G401 (cell line): ENCODE results near the gene DIAPH1. TPM values are rescaled to one million over a fixed set of nuclear protein-coding genes. Genes with fewer than 3 reads are reported as not detected.

Experiments
- DNase-seq: peaks from one replicate; pipeline ENCODE4 v3.0.0-alpha.2; 2015; ENCODE audit warnings: low spot score
- in situ Hi-C: cut with HindIII; loops from 2 replicates; pipeline ENCODE4 v1.10.0; 2016; ENCODE audit warnings: low sequenced_read_pairs, mixed read lengths
- total RNA-seq: library from RNA; depleted of rRNA; stranded (reverse); fragments of >200 nt; shearing (Covaris generic); gene quantifications from 2 replicates; pipeline ENCODE4 v1.2.3, GENCODE V29; 2014

The DIAPH1 gene
- total RNA-seq, 1 experiment from 2014 or later = 23.5 TPM

DNA sequence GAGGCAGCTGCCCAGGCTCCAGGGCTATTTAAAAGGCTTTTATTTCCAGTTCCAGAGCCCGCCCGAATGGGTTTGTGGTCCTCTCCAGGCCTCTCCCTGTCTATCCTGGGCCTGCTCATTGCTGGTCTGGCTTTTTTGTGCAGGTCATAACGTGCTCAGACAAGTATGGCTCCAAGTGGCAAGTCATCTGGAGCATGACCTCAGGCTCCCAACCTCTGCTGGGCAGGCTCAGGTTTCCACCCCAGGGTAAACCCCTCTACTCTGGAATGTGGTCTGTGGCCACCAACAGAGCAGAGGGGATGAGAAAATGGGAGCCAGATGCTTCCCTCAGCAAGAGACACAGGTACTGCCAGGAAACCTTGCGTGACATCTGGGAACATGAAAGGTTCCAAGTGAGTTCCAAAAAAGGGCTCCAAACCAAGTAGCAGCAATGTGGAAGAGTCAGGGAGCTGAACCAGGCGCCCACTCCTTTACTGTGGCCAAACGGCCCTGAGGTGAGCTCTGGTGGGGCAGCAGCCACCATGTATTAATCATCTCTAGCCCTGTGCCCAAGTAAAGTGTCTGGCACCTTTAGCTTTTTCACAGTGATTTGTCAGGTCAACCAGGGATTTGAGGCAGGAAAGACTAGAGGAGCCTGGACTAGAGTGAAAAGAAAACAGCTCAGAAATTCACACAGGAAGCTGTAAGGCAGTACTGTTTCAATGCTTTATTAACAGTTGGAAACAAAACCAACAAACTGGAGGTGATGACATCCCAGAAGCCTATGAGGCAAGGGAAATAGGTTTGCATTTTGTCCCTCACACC lies 104.3 kb downstream of the DIAPH1 start:
- DNase-seq = peak; percentile 72
- in situ Hi-C loops = no loop called here

DNA sequence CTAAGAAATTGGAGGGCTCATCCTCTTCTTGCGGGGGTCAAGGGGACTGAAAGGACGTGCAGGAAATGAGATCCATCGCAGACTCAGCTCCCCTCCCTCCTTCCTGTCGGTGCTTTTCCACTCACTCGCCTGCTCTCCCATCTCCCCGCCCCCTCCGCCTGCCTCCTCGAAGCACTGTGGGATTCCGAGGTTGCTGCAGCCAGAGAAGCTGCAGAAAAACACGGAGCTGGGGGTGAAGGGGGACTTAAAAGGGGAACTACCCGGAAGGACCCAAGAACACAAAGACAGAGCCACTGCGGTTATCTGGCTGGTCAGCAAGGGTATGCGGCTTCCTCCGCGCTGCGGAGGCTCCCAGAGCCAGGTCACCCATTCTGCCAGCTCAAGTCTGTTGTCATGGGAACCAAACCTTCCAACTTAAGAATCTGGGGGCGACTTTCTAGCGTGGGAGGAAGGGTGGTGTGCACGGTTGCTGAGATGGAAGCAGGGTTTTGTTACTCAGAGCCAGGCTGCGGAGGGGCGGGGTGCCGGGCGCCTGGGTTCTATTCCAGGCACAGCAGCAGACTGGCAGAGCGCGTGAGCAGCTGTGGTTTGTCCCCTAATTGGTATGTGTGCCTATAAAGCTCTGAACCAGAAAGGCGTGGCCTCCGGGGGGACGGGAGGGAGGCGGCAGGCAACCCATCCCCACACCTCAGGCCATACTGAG lies 105.0 kb downstream of the DIAPH1 start:
- peak; percentile 94 for DNase-seq
- in situ Hi-C loops = no loop called here

DNA sequence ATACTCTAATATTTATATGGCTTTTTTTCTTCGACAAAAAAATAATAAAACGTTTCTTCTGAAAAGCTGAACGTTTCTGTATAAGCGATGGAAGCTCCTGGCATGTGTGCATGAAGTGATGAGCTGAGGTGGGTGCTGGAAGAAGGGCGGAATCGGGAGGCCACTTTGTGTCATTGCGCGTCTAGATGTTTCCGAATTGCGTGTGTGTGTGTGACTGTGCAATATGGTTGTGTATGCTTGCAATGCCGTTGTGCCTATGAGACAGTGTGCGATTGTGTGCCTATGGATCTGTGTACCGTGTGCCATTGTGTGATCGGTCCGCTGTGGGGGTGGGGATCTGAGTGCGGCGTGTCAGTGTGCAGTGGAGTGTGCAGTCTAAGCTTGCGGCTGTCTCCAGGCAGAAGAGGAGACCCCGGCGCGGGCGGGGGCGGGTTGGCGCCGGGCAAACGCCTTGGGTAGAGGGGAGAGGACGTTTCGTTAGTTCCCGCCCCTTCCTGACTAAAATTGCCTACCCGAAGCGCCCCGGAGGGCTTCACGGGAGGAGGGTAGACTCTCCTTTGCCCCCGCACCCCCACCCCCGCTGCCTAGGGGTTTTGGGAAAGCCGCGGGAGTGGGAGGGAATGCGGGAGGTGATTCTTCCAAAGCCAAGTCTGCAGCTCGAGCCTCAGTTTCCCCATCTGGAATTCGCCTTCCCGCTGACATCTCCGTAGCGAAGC lies 105.7 kb downstream of the DIAPH1 start:
- in situ Hi-C loops = no loop called here
- peak; percentile 74 for DNase-seq

DNA sequence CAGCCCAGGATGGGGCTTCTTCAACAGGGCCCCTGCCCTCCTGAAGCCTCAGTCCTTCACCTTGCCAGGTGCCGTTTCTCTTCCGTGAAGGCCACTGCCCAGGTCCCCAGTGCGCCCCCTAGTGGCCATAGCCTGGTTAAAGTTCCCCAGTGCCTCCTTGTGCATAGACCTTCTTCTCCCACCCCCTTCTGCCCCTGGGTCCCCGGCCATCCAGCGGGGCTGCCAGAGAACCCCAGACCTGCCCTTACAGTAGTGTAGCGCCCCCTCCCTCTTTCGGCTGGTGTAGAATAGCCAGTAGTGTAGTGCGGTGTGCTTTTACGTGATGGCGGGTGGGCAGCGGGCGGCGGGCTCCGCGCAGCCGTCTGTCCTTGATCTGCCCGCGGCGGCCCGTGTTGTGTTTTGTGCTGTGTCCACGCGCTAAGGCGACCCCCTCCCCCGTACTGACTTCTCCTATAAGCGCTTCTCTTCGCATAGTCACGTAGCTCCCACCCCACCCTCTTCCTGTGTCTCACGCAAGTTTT lies 106.3 kb downstream of the DIAPH1 start:
- DNase-seq = peak; percentile 80
- in situ Hi-C loops = no loop called here

DNA sequence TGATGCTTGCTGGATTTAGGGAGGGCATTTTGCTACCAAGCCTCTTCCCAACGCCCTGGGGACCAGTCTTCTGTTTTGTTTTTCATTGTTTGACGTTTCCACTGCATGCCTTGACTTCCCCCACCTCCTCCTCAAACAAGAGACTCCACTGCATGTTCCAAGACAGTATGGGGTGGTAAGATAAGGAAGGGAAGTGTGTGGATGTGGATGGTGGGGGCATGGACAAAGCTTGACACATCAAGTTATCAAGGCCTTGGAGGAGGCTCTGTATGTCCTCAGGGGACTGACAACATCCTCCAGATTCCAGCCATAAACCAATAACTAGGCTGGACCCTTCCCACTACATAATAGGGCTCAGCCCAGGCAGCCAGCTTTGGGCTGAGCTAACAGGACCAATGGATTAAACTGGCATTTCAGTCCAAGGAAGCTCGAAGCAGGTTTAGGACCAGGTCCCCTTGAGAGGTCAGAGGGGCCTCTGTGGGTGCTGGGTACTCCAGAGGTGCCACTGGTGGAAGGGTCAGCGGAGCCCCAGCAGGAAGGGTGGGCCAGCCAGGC lies 107.0 kb downstream of the DIAPH1 start:
- no peak for DNase-seq
- in situ Hi-C loops = no loop called here

DNA sequence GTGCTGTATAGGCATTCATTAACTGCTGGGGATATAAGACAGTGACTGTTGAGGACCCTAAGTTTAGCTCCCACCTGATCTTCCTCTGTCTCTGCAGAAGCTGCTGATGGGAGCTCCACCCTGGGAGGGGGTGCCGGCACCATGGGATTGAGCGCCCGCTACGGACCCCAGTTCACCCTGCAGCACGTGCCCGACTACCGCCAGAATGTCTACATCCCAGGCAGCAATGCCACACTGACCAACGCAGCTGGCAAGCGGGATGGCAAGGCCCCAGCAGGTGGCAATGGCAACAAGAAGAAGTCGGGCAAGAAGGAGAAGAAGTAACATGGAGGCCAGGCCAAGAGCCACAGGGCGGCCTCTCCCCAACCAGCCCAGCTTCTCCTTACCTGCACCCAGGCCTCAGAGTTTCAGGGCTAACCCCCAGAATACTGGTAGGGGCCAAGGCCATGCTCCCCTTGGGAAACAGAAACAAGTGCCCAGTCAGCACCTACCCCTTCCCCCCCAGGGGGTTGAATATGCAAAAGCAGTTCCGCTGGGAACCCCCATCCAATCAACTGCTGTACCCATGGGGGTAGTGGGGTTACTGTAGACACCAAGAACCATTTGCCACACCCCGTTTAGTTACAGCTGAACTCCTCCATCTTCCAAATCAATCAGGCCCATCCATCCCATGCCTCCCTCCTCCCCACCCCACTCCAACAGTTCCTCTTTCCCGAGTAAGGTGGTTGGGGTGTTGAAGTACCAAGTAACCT lies 107.8 kb downstream of the DIAPH1 start:
- in situ Hi-C loops = no loop called here
- no peak for DNase-seq

DNA sequence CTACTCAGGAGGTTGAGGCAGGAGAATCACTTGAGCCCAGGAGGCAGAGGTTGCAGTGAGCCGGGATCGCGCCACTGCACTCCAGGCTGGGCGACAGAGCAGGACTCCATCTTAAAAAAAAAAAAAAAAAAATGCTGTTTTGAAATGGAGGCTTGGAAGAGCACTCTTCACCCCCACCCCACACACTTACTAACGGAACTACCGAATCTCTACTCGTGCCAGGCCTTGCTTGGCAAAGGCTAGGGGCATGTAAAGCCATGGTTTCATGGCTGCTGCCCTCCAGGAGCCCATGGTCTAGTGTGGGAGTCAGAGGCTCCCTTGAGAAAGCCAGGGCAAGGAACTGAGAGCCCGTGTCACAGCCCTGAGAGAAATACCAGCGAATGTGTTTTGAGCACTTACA lies 108.6 kb downstream of the DIAPH1 start:
- no peak for DNase-seq
- in situ Hi-C loops = no loop called here

DNA sequence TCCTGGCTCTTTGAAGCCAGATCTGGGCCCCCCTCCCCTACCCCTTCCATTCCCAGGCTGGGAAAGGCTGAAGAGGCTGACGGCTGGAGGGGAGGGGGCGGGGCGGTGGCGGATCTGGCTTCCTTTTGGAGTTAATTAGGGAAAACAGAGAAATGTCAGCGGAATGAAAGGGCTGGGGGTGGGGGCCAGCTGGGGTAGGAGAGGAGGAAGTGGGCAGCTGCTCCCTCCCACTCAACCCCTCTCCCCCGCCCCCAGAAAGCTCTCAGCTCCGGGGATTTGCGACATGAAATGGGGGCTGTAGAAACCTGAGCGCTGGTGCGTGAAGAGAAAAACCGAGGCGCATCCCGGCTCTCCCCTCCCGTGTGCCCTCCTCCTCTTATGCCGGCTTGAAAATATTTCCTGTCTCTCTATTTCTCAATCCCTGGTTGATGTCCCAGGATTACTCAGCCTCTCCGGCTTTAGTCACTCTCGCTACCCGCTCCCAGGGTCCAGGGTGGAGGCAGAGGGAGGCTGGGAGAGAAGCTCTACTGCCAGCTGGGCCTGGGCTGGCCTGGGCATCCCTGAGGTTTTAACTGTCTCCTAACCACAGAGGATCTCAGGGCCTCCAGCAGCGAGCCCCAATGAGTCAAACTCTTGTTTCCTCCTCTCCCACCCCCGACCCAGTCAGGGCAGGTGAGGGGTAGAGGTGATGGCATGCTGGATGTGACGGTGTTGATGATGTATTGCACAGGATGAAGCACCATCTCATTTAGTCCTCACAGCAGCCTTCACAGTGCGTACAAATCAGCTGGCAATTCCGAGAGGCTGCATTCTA lies 109.8 kb downstream of the DIAPH1 start:
- in situ Hi-C loops = no loop called here
- DNase-seq = peak; percentile 61

DNA sequence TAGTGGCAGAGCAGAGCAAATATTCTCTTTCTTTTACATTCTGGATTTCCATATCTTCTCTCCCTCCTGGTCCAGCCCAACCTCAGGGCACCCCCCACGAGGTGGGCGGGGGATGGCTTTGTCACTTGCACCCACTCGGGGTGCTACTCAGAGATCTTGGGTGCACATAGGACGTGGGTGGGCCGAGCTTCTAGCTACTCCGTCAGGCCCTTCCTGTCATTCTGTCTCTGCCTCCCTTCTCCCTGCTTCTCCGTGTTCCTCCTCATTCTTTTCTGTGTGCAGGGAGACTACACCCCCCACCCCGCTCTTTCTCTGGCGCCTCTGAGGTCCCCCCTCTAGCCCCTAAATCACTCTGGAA lies 110.4 kb downstream of the DIAPH1 start:
- in situ Hi-C loops = no loop called here
- no peak for DNase-seq

DNA sequence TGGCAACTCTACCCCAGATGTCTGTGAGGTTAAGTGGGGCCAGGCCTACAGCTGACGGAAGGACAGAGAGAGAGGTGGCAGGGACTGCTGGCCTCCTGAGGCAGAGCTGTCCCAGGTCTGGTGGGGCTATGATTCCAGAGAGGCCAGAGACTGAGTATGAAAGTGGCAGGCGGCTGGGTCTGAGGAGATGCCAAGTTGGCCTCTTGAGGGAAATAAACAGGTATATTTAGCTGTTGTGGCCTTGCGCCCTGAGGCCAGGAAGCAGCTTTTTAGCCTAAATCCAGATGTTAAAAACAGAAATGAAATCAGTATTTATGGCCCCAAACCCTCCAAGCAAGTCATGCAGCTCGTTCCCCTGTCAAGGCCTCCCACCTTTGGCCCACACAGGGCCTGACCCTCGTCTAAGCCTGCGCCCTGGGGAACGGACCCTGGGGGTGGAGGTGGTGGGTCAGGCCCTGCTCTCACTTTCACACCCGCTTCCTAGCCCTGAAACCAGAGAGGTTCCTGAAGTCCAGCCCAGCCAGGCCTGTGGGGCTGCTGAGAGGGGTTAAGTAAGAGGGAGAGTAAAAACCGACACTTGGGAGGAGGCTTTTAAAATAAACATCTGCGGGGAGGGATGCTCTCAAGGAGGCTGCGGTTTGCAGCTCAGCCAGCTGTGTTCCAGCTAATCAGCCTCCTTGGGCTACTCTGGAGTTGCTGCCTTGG lies 111.3 kb downstream of the DIAPH1 start:
- in situ Hi-C loops = no loop called here
- no peak for DNase-seq

DNA sequence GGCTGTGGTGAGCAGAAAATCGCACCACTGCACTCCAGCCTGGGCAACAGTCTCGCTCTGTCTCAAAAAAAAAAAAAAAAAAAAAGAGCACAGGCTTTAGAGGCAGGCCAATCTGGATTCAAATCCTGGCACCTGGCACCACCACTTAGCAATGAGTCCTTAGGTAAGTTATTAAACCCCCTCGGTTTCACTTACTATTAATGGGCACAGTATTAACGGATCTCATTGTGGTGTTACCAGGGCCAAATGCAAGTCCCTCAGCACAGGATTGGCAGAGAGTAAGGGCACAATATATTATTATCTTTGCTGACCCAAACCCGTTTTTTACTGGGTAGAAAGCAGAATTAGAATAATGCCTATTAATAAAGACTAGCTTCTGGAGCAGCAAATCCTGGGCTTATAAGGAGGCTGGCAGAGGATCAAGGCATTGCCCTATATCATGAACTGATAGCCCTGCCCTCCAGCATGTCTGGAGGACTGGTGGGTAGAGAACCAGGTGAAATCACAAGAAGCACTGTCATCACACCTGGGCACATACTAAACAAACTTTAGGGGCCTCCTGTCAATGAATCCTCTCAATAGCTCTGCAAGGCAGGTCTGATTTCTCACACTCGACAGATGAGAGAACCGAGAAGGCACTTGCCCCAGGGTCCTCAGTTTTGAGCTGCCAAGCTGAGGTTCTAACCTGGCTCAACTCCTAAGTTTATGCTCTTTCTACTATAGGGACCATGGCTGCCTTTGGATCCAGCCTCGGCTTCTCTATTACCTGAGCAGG lies 112.2 kb downstream of the DIAPH1 start:
- DNase-seq = no peak
- in situ Hi-C loops = no loop called here

DNA sequence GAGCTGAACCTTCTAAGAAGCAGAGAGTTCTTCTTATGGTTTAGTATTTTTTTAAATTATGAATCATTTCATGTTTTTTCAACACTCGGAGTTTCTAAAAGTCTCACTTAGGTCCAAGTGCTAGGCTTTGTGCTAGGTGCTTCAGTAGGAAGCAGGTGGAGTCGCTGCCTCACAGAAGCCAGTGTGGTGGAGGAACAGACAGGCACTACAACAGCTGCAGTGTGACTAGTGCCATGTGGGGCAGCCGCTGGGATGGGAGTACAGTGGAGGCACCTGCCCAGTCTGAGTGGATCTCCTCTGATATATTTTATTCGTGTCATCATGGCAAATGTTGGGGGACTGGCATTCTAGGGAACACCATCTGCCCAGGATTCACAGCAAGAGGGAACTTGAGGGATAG lies 114.6 kb downstream of the DIAPH1 start:
- in situ Hi-C loops = no loop called here
- no peak for DNase-seq

DNA sequence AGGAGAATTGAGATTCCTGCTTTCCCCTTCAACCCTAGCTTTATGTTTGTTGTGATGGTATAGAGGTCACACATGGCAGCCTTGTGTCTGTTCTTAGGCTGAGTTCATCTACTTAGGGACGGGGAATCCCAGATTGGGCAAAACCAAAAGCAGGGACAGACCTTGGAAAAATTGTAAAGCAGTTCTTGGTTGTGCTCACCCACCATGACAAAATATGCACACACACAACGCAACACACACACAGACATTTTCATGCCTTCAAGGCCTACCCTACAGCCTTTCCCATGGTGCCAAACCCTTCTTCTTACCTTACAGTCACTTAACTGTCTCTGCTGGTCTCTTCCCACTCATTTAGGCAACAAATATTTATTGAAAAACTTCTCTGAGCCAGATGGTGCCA lies 115.1 kb downstream of the DIAPH1 start:
- in situ Hi-C loops = no loop called here
- DNase-seq = no peak

DNA sequence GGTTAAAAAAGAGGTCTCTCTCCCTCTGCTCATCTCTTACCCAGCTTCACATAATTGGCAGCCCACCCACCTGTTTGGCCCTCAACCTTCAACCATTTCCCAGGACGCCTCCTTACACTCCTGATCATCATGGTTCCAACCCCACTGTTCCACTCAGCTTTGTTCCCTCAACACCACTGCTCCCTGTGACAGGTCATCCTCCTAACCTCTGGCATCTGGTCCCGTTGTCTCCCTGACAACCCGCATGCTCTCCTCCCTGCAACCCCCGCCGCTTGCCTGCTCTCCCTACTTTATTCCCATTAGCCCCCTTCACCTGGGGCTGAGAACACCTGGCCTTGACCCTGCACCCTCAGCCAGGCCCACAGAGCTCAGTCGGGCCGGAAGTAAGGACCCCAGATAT lies 117.0 kb downstream of the DIAPH1 start:
- DNase-seq = no peak

DNA sequence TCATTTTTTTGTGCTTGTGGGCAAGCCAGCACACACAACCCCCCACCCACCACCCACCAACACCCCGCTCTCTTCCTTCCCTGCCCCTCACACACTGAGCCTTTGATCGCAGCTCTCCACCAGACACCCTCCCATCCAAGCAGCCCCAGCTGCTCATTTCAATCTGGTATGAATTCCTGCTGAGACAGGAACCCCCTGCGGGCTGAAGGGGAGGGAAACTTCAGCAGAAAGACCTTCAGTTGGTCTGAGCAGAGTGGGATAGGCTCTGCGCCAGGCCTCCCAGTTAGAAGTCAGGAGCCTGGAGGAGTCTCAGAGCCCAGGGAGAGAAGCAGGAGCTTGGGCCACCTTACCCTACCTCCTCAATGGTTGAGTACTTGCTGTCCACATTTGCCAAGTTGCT lies 122.8 kb downstream of the DIAPH1 start:
- DNase-seq = no peak
- in situ Hi-C loops = no loop called here

More for the DNA sequence above, 117.0 kb downstream of the DIAPH1 start:
- in situ Hi-C loops = no loop called here

DNA sequence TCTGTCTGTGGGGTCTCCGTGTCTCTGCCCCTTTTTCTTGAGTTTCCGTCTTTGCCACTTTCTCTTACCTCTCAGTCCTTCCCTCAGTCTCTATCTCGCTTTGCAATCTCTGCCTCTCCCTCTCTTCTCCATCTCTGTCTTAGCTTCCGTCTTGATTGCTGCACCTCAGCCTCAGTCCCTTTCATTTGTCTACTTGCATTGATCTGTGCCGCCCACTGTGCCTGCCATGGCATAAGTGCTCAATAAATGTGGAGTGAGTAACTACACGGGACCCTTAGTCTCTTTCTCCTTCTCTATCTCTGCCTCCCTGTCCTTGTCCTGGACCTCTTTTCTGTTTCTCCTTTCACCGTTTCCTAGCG lies 123.4 kb downstream of the DIAPH1 start:
- in situ Hi-C loops = no loop called here
- DNase-seq = no peak
